SK-N-SH treated with all-trans-retinoic acid at 6 μM for 48 hours (cell line): ENCODE data around the gene KCNT2.

Source experiments
- ATAC-seq: fragments of 200-7000 bp; cut with Tn5 transposase; 3 replicates; pipeline ENCODE4 v1.9.1; 2020; ENCODE audit warnings: mild to moderate bottlenecking, moderate library complexity
- ARNTL ChIP-seq: fragments of 450-650 bp; formaldehyde crosslinking; IDR thresholded peaks from 2 replicates; pipeline ENCODE4 v1.5.0; 2020; ENCODE audit warnings: low read depth, mild to moderate bottlenecking, moderate library complexity, borderline replicate concordance
- BACH2 ChIP-seq: fragments of 250-450 bp; sonication (Bioruptor Pico); IDR thresholded peaks from 2 replicates; pipeline ENCODE4 v1.9.0; 2021; ENCODE audit warnings: mild to moderate bottlenecking, borderline replicate concordance
- CSDC2 ChIP-seq: fragments of 250-450 bp; sonication (Bioruptor Pico); IDR thresholded peaks from 2 replicates; pipeline ENCODE4 v1.5.0; 2020; ENCODE audit warnings: mild to moderate bottlenecking, moderate library complexity
- ESRRG ChIP-seq: fragments of 250-450 bp; sonication (Bioruptor Pico); IDR thresholded peaks from 2 replicates; pipeline ENCODE4 v1.6.1; 2021; ENCODE audit warnings: mild to moderate bottlenecking
- GLIS3 ChIP-seq: fragments of 250-450 bp; sonication (Bioruptor Pico); IDR thresholded peaks from 2 replicates; pipeline ENCODE4 v1.5.0; 2020; ENCODE audit warnings: mild to moderate bottlenecking, moderate library complexity
- OSR1 ChIP-seq: fragments of 250-450 bp; sonication (Bioruptor Pico); IDR thresholded peaks from 2 replicates; pipeline ENCODE4 v1.8.0; 2022; ENCODE audit warnings: moderate library complexity, mild to moderate bottlenecking, inconsistent platforms
- RARB ChIP-seq: fragments of 250-450 bp; sonication (Bioruptor Pico); IDR thresholded peaks from 2 replicates; pipeline ENCODE4 v1.8.0; 2021; ENCODE audit warnings: mild to moderate bottlenecking, moderate library complexity
- SNAI2 ChIP-seq: fragments of 250-450 bp; sonication (Bioruptor Pico); IDR thresholded peaks from 2 replicates; pipeline ENCODE4 v1.5.0; 2020; ENCODE audit warnings: mild to moderate bottlenecking, moderate library complexity
- TCF4 ChIP-seq: fragments of 250-450 bp; sonication (Bioruptor Pico); IDR thresholded peaks from 2 replicates; pipeline ENCODE4 v1.8.0; 2021; ENCODE audit warnings: mild to moderate bottlenecking, moderate library complexity, borderline replicate concordance
- TOX ChIP-seq: fragments of 250-450 bp; sonication (Bioruptor Pico); IDR thresholded peaks from 2 replicates; pipeline ENCODE4 v1.8.0; 2021; ENCODE audit warnings: mild to moderate bottlenecking, moderate library complexity, borderline replicate concordance
- ZFP30 ChIP-seq: fragments of 450-650 bp; formaldehyde crosslinking; IDR thresholded peaks from 2 replicates; pipeline ENCODE4 v1.5.0; 2022; ENCODE audit warnings: mild to moderate bottlenecking, moderate library complexity
- ZNF565 ChIP-seq: fragments of 450-650 bp; formaldehyde crosslinking; conservative IDR thresholded peaks from 2 replicates; pipeline ENCODE4 v1.5.0; 2020; ENCODE audit warnings: low read depth, mild to moderate bottlenecking, moderate library complexity
- ZNF8 ChIP-seq: fragments of 450-650 bp; formaldehyde crosslinking; IDR thresholded peaks from 2 replicates; pipeline ENCODE4 v1.5.0; 2020; ENCODE audit warnings: mild to moderate bottlenecking, moderate library complexity
- TF ChIP-seq, protein P1 (sequence below): fragments of 250-450 bp; sonication (Bioruptor Pico); IDR thresholded peaks from 2 replicates; pipeline ENCODE4 v1.5.0; 2020; ENCODE audit warnings: mild to moderate bottlenecking, moderate library complexity
- TF ChIP-seq, protein P2 (sequence below): fragments of 250-450 bp; sonication (Bioruptor Pico); IDR thresholded peaks from 2 replicates; pipeline ENCODE4 v1.5.1; 2021; ENCODE audit warnings: mild to moderate bottlenecking, moderate library complexity
- TF ChIP-seq, protein P3 (sequence below): fragments of 250-450 bp; sonication (Bioruptor Pico); IDR thresholded peaks from 2 replicates; pipeline ENCODE4 v1.8.0; 2020; ENCODE audit warnings: mild to moderate bottlenecking, moderate library complexity, borderline replicate concordance
- TF ChIP-seq, protein P4 (sequence below): fragments of 250-450 bp; sonication (Bioruptor Pico); IDR thresholded peaks from 2 replicates; pipeline ENCODE4 v1.5.1; 2020; ENCODE audit warnings: low read depth, mild to moderate bottlenecking, moderate library complexity

The KCNT2 gene

DNA sequence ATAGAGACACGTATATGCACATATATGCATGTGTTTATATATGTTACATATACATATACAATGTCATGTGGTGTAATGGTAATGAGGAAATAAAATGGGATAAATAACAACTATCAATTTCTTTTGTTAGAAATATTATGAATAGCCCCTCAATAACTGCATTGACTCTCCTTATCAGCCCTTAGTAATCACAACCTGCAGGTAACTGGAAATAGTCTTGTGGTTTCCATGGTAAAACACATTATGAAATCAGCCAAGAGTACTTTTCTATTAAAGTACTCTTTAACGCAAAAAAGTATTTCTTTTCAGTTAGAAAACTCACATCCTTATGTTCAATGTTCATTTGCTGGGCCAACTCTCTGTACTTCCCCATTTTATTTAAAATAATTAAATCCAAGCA is 105.8 kb downstream of the KCNT2 start:
- ATAC-seq = no peak
- TF ChIP-seq, protein P1, sequence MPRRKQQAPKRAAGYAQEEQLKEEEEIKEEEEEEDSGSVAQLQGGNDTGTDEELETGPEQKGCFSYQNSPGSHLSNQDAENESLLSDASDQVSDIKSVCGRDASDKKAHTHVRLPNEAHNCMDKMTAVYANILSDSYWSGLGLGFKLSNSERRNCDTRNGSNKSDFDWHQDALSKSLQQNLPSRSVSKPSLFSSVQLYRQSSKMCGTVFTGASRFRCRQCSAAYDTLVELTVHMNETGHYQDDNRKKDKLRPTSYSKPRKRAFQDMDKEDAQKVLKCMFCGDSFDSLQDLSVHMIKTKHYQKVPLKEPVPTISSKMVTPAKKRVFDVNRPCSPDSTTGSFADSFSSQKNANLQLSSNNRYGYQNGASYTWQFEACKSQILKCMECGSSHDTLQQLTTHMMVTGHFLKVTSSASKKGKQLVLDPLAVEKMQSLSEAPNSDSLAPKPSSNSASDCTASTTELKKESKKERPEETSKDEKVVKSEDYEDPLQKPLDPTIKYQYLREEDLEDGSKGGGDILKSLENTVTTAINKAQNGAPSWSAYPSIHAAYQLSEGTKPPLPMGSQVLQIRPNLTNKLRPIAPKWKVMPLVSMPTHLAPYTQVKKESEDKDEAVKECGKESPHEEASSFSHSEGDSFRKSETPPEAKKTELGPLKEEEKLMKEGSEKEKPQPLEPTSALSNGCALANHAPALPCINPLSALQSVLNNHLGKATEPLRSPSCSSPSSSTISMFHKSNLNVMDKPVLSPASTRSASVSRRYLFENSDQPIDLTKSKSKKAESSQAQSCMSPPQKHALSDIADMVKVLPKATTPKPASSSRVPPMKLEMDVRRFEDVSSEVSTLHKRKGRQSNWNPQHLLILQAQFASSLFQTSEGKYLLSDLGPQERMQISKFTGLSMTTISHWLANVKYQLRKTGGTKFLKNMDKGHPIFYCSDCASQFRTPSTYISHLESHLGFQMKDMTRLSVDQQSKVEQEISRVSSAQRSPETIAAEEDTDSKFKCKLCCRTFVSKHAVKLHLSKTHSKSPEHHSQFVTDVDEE (CRISPR knock-in tag) = no peak
- TF ChIP-seq, all 23 proteins: peak for 0

DNA sequence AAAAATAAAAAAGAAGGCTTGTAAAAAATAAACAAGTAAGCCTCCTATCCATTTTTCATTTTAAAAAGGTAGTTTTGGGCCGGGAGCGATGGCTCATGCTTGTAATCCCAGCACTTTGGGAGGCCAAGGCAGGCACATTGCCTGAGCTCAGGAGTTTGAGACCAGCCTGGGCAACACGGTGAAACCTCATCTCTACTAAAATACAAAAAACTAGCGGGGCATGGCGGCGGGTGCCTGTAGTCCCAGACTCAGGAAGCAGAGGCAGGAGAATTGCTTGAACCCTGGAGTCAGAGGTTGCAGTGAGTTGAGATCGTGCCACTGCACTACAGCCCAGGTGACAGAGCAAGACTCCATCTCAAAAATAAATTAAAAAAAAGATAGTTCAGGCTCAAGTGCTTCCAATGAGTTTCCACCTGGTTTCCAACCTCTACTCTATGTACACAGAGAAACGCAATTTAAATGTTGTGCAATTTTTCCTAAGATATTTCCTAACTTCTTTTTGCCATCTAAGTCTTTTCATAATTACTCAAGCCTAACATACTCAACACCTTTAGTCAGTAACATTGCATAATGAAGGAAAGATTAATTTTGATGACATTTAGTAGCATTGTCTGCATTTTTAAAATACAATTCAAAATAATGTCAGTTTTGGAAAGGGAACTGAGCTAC is 106.3 kb downstream of the KCNT2 start:
- ATAC-seq = no peak
- TF ChIP-seq TOX (CRISPR knock-in tag) = no peak

DNA sequence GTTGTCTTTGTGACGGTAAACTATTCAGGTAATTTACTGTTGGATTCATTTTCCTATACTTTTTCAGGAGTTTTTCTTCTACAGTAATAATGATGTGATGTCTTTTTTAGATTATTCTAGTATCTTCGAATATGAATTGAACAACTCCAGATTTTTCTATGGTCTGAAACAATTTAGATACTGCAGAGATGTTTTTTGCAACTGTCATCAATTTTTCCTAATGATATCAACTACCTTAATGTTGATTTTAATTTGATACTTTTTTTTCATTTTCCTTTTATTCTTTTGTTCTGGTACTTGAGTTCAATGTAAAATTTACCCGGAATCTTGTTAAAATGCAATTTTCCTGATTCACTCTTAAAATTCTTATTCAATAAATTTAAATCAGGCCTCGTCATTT is 110.4 kb downstream of the KCNT2 start:
- no peak for ATAC-seq
- TF ChIP-seq, protein P1 (CRISPR knock-in tag) = no peak
- TF ChIP-seq, all 23 proteins: peak for 0

DNA sequence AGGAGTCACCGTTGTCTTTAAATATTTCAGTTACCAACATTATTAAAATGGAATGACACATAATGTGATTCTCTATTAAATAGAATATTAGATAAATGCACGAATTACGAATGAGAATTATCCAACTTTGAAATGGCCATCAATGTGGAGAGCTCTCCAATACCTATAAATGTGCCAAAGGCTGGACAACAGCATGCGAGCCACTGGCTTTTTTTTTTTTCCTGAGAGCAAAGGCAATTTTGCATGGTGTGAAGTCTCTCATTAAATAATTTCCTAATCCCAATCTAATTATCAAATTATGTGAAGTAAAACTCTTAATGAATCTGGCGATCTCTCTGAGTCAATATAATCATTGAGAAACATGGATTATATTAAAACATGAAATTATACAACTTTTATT is 113.5 kb downstream of the KCNT2 start:
- no peak for ATAC-seq

DNA sequence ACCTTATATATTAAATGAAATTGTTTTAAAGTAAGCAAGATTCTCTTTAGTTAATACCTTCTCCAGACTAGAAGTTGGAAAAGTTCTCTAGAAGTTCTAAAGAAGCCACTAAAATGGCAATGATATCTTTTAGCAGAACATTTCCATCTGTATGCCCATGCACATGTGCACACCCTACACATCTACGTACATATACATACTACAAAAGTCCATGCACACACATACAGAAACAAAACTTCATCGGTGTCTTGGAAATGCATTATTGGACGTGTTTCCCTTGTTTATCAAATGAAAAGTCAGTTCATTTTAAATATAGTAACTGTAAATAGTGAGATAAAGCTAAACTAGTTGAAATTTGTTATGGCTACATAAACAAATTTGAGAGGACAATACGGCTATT is 114.4 kb downstream of the KCNT2 start:
- ATAC-seq = no peak
- TF ChIP-seq, protein P1 (CRISPR knock-in tag) = no peak
- TF ChIP-seq RARB (CRISPR knock-in tag) (no peak), ZNF8 (no peak), SNAI2 (CRISPR knock-in tag) (no peak), ARNTL (no peak), ZNF565 (CRISPR knock-in tag) (no peak), ESRRG (no peak), CSDC2 (CRISPR knock-in tag) (no peak)
- TF ChIP-seq, protein P2, sequence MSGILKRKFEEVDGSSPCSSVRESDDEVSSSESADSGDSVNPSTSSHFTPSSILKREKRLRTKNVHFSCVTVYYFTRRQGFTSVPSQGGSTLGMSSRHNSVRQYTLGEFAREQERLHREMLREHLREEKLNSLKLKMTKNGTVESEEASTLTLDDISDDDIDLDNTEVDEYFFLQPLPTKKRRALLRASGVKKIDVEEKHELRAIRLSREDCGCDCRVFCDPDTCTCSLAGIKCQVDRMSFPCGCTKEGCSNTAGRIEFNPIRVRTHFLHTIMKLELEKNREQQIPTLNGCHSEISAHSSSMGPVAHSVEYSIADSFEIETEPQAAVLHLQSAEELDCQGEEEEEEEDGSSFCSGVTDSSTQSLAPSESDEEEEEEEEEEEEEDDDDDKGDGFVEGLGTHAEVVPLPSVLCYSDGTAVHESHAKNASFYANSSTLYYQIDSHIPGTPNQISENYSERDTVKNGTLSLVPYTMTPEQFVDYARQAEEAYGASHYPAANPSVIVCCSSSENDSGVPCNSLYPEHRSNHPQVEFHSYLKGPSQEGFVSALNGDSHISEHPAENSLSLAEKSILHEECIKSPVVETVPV (CRISPR knock-in tag) = no peak

More for the DNA sequence above, 113.5 kb downstream of the KCNT2 start:
- TF ChIP-seq, protein P3, sequence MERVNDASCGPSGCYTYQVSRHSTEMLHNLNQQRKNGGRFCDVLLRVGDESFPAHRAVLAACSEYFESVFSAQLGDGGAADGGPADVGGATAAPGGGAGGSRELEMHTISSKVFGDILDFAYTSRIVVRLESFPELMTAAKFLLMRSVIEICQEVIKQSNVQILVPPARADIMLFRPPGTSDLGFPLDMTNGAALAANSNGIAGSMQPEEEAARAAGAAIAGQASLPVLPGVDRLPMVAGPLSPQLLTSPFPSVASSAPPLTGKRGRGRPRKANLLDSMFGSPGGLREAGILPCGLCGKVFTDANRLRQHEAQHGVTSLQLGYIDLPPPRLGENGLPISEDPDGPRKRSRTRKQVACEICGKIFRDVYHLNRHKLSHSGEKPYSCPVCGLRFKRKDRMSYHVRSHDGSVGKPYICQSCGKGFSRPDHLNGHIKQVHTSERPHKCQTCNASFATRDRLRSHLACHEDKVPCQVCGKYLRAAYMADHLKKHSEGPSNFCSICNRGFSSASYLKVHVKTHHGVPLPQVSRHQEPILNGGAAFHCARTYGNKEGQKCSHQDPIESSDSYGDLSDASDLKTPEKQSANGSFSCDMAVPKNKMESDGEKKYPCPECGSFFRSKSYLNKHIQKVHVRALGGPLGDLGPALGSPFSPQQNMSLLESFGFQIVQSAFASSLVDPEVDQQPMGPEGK (CRISPR knock-in tag) = no peak
- TF ChIP-seq ZNF8 = no peak
- TF ChIP-seq TOX (CRISPR knock-in tag) = no peak
- TF ChIP-seq BACH2 (CRISPR knock-in tag) = no peak
- no peak for TF ChIP-seq TCF4 (CRISPR knock-in tag)
- no peak for TF ChIP-seq OSR1 (CRISPR knock-in tag)
- TF ChIP-seq, protein P4, sequence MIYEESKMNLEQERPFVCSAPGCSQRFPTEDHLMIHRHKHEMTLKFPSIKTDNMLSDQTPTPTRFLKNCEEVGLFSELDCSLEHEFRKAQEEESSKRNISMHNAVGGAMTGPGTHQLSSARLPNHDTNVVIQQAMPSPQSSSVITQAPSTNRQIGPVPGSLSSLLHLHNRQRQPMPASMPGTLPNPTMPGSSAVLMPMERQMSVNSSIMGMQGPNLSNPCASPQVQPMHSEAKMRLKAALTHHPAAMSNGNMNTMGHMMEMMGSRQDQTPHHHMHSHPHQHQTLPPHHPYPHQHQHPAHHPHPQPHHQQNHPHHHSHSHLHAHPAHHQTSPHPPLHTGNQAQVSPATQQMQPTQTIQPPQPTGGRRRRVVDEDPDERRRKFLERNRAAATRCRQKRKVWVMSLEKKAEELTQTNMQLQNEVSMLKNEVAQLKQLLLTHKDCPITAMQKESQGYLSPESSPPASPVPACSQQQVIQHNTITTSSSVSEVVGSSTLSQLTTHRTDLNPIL = no peak
- no peak for TF ChIP-seq ZFP30 (CRISPR knock-in tag)
- TF ChIP-seq, protein P2 (CRISPR knock-in tag) = no peak
- no peak for TF ChIP-seq CSDC2 (CRISPR knock-in tag)
- no peak for TF ChIP-seq GLIS3 (CRISPR knock-in tag)
